Tibial nerve (tissue), 3 donors: ENCODE results near the gene GMDS.

Experiments
- POLR2A ChIP-seq, 2 donors: fragments of 450-650 bp; IDR thresholded peaks; one replicate each; pipeline ENCODE4 v1.6.1; 2017; ENCODE audit warnings: antibody characterized with exemption in 2 of 2, mild to moderate bottlenecking in 2 of 2, moderate library complexity in 2 of 2
- TF ChIP-seq, protein P1 (sequence below), 5 experiments: fragments of 200-600 bp in 3 of 5; fragments of 450-650 bp in 2 of 5; sonication (generic) in 3 of 5; IDR thresholded peaks; one replicate each; pipeline ENCODE4 v1.5.1; 2016 to 2019; ENCODE audit warnings: antibody characterized with exemption in 5 of 5, mild to moderate bottlenecking in 3 of 5, moderate library complexity in 2 of 5

DNA sequence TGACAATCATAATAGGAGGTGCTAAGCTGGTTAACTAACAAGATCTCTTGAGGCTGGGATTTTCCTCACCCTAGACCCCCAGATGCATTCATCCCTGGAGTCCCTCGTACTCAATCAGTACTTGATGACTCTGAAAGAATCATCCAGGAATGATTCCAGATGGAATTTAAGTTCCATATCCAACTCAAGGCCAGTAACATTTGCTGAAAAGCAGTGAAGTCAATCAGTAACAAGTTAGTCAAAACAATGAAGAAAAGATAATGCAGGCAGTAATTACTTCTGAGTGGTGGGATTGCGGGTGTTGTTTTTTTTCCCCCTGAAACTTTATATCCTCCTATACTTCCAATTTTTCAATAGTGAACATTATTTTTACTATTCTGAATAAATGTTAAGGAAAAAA lies 18.6 kb downstream of the GMDS start:
- TF ChIP-seq, protein P1, sequence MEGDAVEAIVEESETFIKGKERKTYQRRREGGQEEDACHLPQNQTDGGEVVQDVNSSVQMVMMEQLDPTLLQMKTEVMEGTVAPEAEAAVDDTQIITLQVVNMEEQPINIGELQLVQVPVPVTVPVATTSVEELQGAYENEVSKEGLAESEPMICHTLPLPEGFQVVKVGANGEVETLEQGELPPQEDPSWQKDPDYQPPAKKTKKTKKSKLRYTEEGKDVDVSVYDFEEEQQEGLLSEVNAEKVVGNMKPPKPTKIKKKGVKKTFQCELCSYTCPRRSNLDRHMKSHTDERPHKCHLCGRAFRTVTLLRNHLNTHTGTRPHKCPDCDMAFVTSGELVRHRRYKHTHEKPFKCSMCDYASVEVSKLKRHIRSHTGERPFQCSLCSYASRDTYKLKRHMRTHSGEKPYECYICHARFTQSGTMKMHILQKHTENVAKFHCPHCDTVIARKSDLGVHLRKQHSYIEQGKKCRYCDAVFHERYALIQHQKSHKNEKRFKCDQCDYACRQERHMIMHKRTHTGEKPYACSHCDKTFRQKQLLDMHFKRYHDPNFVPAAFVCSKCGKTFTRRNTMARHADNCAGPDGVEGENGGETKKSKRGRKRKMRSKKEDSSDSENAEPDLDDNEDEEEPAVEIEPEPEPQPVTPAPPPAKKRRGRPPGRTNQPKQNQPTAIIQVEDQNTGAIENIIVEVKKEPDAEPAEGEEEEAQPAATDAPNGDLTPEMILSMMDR (IDR thresholded peaks at IDR 0.05) = no peak
- no peak for TF ChIP-seq POLR2A (IDR thresholded peaks at IDR 0.05)
